ENCODE measurements around the gene AGTPBP1. TPM values are rescaled to one million over a fixed set of nuclear protein-coding genes. Genes with fewer than 3 reads are reported as not detected.
A peak's percentile ranks its signal among the peaks of the same experiment; 100 is the strongest.

AGTPBP1 gene
- total and polyA plus RNA-seq, 2 donors from 2014 or later = 4.1 to 25.8 TPM

GRCh38 chr9:85631809-85632208, 109.9 kb downstream of the AGTPBP1 start:
- no peaks in the 10 kb centered on the region for H3K27me3 ChIP-seq (ENCODE audit: control insufficient read depth, insufficient read depth, low read length)

DNA sequence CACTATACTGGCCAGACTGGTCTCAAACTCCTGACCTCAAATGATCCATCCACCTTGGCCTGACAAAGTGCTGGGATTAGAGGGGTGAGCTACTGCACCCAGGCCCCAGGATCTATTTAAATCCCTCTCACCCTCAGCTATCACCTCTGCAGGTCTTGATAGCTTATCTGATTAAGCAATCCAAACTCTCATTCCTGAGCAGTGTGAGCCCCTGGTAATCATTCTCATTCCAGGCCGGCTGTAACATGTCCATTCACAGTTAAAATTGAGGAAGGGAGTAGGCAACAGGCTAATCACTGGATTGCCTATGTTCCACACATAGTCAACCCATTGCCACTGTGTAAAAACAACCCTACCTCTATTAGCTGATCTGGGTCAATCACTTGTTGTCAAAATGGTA, 111.1 kb downstream of the AGTPBP1 start:
- intact Hi-C loops (cut with DNase I) = no loop called here
- H3K27ac ChIP-seq (ENCODE audit: low read depth in 2 of 2, low read length in 2 of 2) = no peak overlapping the region
- FAIRE-seq (no peak), DNase-seq (no peak)
- no peaks in the 10 kb centered on the region for H3K4me1 ChIP-seq (ENCODE audit: control insufficient read depth in 2 of 3, insufficient read depth in 2 of 3, low read depth in 1 of 3, low read length in 3 of 3)
- H3K9me3 ChIP-seq (ENCODE audit: control insufficient read depth in 2 of 3, insufficient read depth in 1 of 3, low read length in 3 of 3) = no peaks in the 10 kb centered on the region
- no peak overlapping the region for H3K9ac ChIP-seq (ENCODE audit: low read length in 3 of 3)
- peaks cover 0 to 4% (median 0%) of the 10 kb centered on the region in 3 donors for H3K36me3 ChIP-seq (ENCODE audit: control insufficient read depth in 2 of 3, insufficient read depth in 3 of 3, low read length in 3 of 3)
- TF ChIP-seq, protein P1, sequence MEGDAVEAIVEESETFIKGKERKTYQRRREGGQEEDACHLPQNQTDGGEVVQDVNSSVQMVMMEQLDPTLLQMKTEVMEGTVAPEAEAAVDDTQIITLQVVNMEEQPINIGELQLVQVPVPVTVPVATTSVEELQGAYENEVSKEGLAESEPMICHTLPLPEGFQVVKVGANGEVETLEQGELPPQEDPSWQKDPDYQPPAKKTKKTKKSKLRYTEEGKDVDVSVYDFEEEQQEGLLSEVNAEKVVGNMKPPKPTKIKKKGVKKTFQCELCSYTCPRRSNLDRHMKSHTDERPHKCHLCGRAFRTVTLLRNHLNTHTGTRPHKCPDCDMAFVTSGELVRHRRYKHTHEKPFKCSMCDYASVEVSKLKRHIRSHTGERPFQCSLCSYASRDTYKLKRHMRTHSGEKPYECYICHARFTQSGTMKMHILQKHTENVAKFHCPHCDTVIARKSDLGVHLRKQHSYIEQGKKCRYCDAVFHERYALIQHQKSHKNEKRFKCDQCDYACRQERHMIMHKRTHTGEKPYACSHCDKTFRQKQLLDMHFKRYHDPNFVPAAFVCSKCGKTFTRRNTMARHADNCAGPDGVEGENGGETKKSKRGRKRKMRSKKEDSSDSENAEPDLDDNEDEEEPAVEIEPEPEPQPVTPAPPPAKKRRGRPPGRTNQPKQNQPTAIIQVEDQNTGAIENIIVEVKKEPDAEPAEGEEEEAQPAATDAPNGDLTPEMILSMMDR (IDR thresholded peaks at IDR 0.05; ENCODE audit: borderline replicate concordance, extremely low read depth, insufficient read depth) = no peak
- H3K4me3 ChIP-seq (ENCODE audit: low read length in 3 of 3) = no peak overlapping the region
- H3K27me3 ChIP-seq (ENCODE audit: control insufficient read depth, insufficient read depth, low read length) = no peaks in the 10 kb centered on the region

More at GRCh38 chr9:85631809-85632208, 109.9 kb downstream of the AGTPBP1 start:
- no peaks in the 10 kb centered on the region for H3K4me1 ChIP-seq (ENCODE audit: control insufficient read depth in 2 of 3, insufficient read depth in 2 of 3, low read depth in 1 of 3, low read length in 3 of 3)
- FAIRE-seq (peak; percentile 67), DNase-seq (no peak)
- no peak overlapping the region for H3K4me3 ChIP-seq (ENCODE audit: low read length in 3 of 3)
- intact Hi-C loops (cut with DNase I) = no loop called here
- no peak overlapping the region for H3K27ac ChIP-seq (ENCODE audit: low read depth in 2 of 2, low read length in 2 of 2)
- peaks cover 0 to 4% (median 0%) of the 10 kb centered on the region in 3 donors for H3K36me3 ChIP-seq (ENCODE audit: control insufficient read depth in 2 of 3, insufficient read depth in 3 of 3, low read length in 3 of 3)
- no peak overlapping the region for H3K9ac ChIP-seq (ENCODE audit: low read length in 3 of 3)
- no peaks in the 10 kb centered on the region for H3K9me3 ChIP-seq (ENCODE audit: control insufficient read depth in 2 of 3, insufficient read depth in 1 of 3, low read length in 3 of 3)
- TF ChIP-seq, protein P1 (IDR thresholded peaks at IDR 0.05; ENCODE audit: borderline replicate concordance, extremely low read depth, insufficient read depth) = no peak

DNA sequence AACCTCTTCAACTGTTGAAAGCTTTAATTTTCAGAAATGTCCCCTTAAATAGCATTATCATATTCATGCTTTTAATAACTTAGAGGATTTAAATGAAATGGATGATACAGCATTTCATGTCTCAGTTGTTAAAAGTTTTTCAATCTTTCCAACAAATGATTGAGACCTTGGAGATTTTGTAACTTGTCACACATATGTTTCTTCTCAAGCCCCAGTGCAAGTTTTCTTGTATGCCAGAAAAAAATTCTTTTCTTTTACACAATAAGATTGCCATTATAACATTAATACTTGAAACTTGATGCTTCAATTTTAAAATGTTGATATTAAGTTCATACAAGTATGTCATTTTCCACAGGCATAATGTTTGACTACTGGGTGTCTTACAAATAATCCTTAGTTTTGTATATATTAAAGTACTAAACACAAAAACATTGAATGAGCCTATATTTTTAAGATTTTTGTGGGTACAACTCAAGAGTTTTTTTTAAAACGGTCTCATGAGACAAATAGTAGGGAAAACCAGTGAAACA, 124.5 kb downstream of the AGTPBP1 start:
- H3K9me3 ChIP-seq (ENCODE audit: control insufficient read depth in 2 of 3, insufficient read depth in 1 of 3, low read length in 3 of 3) = no peaks in the 10 kb centered on the region
- intact Hi-C loops (cut with DNase I) = no loop called here
- no peaks in the 10 kb centered on the region for H3K36me3 ChIP-seq (ENCODE audit: control insufficient read depth in 2 of 3, insufficient read depth in 3 of 3, low read length in 3 of 3)
- H3K27me3 ChIP-seq (ENCODE audit: control insufficient read depth, insufficient read depth, low read length) = no peaks in the 10 kb centered on the region
- H3K4me1 ChIP-seq (ENCODE audit: control insufficient read depth in 2 of 3, insufficient read depth in 2 of 3, low read depth in 1 of 3, low read length in 3 of 3) = no peaks in the 10 kb centered on the region
- no peak overlapping the region for H3K9ac ChIP-seq (ENCODE audit: low read length in 3 of 3)
- TF ChIP-seq, protein P1 (IDR thresholded peaks at IDR 0.05; ENCODE audit: borderline replicate concordance, extremely low read depth, insufficient read depth) = no peak
- no peak overlapping the region for H3K4me3 ChIP-seq (ENCODE audit: low read length in 3 of 3)
- FAIRE-seq (no peak), DNase-seq (no peak)
- no peak overlapping the region for H3K27ac ChIP-seq (ENCODE audit: low read depth in 2 of 2, low read length in 2 of 2)

DNA sequence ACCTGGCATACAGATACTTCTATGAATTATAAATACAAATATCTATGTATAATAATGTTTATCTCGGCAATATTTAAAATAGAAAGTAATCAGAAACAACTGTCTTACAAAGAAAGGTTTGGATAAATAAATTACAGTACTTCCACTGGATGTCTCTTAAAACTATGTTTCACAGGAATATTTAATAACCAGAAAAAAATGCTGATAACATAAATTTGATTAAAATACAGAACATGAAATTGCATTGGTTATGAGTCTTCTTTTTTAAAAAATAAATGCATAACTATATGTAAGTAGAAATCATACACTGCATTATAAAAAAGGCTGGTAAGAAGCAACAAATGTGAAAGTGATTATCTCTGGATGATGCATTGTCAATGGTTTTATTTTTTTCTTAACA, 126.0 kb downstream of the AGTPBP1 start:
- Histone ChIP-seq H3K27ac (ENCODE audit: low read depth in 2 of 2, low read length in 2 of 2) (no peak overlapping the region), H3K36me3 (ENCODE audit: control insufficient read depth in 2 of 3, insufficient read depth in 3 of 3, low read length in 3 of 3) (no peaks in the 10 kb centered on the region), H3K9ac (ENCODE audit: low read length in 3 of 3) (no peak overlapping the region), H3K9me3 (ENCODE audit: control insufficient read depth in 2 of 3, insufficient read depth in 1 of 3, low read length in 3 of 3) (no peaks in the 10 kb centered on the region), H3K4me3 (ENCODE audit: low read length in 3 of 3) (no peak overlapping the region), H3K27me3 (ENCODE audit: control insufficient read depth, insufficient read depth, low read length) (no peaks in the 10 kb centered on the region), H3K4me1 (ENCODE audit: control insufficient read depth in 2 of 3, insufficient read depth in 2 of 3, low read depth in 1 of 3, low read length in 3 of 3) (no peaks in the 10 kb centered on the region)
- intact Hi-C loops (cut with DNase I) = no loop called here
- TF ChIP-seq, protein P1 (IDR thresholded peaks at IDR 0.05; ENCODE audit: borderline replicate concordance, extremely low read depth, insufficient read depth) = no peak
- FAIRE-seq (no peak), DNase-seq (no peak)
